SU-DHL-6 (cell line): ENCODE results near the gene NUP153.
A peak's percentile ranks its signal among the peaks of the same experiment; 100 is the strongest.
"Not testable (repeated sequence)": the region's sequence is repeated elsewhere in the genome, so short reads cannot be mapped to it uniquely, and the experiment has no call there.

Source experiments
- H2AFZ ChIP-seq: fragments of 200-600 bp; sonication (generic); 2 replicates; pipeline ENCODE4 v1.6.1; 2014; ENCODE audit warnings: low read depth, mild to moderate bottlenecking, moderate library complexity, mixed read lengths, antibody characterized with exemption, low read length; ENCODE audit not compliant: severe bottlenecking
- H3F3A ChIP-seq: fragments of 200-600 bp; shearing (Covaris generic); 2 replicates; pipeline ENCODE4 v1.6.0; 2016; ENCODE audit warnings: antibody characterized with exemption, mild to moderate bottlenecking; ENCODE audit not compliant: insufficient read depth
- H3K27ac ChIP-seq: fragments of 200-600 bp; sonication (generic); 2 replicates; pipeline ENCODE4 v1.5.1; 2016; ENCODE audit warnings: low read depth, mild to moderate bottlenecking, low read length, moderate library complexity, mixed read lengths
- H3K27me3 ChIP-seq: fragments of 200-600 bp; sonication (generic), shearing (Covaris generic); 2 replicates; pipeline ENCODE4 v1.6.0; 2014; ENCODE audit warnings: mild to moderate bottlenecking, low read length
- H3K36me3 ChIP-seq: fragments of 200-600 bp; sonication (generic); 2 replicates; pipeline ENCODE4 v1.6.1; 2014; ENCODE audit warnings: mild to moderate bottlenecking, low read length, mixed read lengths
- H3K4me2 ChIP-seq: fragments of 300-600, 200-600 bp; shearing (Covaris generic), sonication (generic); 2 replicates; pipeline ENCODE4 v1.6.0; 2014; ENCODE audit warnings: low read length, low read depth, mild to moderate bottlenecking; ENCODE audit not compliant: poor library complexity, severe bottlenecking
- H3K4me3 ChIP-seq: fragments of 200-600 bp; sonication (generic); 2 replicates; pipeline ENCODE4 v1.5.1; 2014; ENCODE audit warnings: antibody characterized with exemption, low read length, mild to moderate bottlenecking, mixed read lengths; ENCODE audit not compliant: insufficient read depth, poor library complexity, severe bottlenecking
- H3K79me2 ChIP-seq: fragments of 200-600 bp; sonication (generic); 2 replicates; pipeline ENCODE4 v1.6.1; 2014; ENCODE audit warnings: mild to moderate bottlenecking, low read length, moderate library complexity; ENCODE audit not compliant: insufficient read depth
- H3K9ac ChIP-seq: fragments of 200-600 bp; sonication (generic); 2 replicates; pipeline ENCODE4 v1.7.0; 2014; ENCODE audit warnings: mild to moderate bottlenecking, low read length
- H3K9me2 ChIP-seq: fragments of 200-600 bp; sonication (generic); replicated peaks from 2 replicates; pipeline ENCODE4 v1.6.1; 2014; ENCODE audit warnings: low read length; ENCODE audit not compliant: insufficient read depth
- H3K9me3 ChIP-seq: fragments of 200-600 bp; sonication (generic); 2 replicates; pipeline ENCODE4 v1.6.1; 2014; ENCODE audit warnings: low read length, mixed read lengths; ENCODE audit not compliant: insufficient read depth
- H4K20me1 ChIP-seq: fragments of 200-600 bp; sonication (generic); 2 replicates; pipeline ENCODE4 v1.6.1; 2014; ENCODE audit warnings: low read depth, mild to moderate bottlenecking, antibody characterized with exemption, low read length, moderate library complexity, mixed read lengths
- CTCF ChIP-seq: fragments of 200-600 bp; sonication (generic); IDR thresholded peaks from one replicate; pipeline ENCODE4 v1.5.1; 2017; ENCODE audit warnings: antibody characterized with exemption, mild to moderate bottlenecking, low read length, moderate library complexity; ENCODE audit not compliant: insufficient read depth, poor library complexity, severe bottlenecking
- EZH2phosphoT487 ChIP-seq: fragments of 200-600 bp; sonication (generic), shearing (Covaris generic); conservative IDR thresholded peaks from 2 replicates; pipeline ENCODE4 v1.6.1; 2018; ENCODE audit warnings: mild to moderate bottlenecking, antibody characterized with exemption, low read length, moderate library complexity, mixed read lengths

NUP153 gene

GRCh38 chr6:17706580-17707370 is at the start of gene NUP153:
Gene NUP153 (minus strand): TSS chr6:17706925. CDS start chr6:17706387, 538 bp downstream.
- peaks cover 38% of the 10 kb centered on the region for H3F3A ChIP-seq
- H3K4me3 ChIP-seq, result peak within 1 kb of the TSS; percentile 96
- peak within 1 kb of the TSS; percentile 99 for H3K4me2 ChIP-seq
- no peaks in the 10 kb centered on the region for H3K9me2 ChIP-seq
- no peaks in the 10 kb centered on the region for H3K27me3 ChIP-seq
- peak within 1 kb of the TSS; percentile 81 for H2AFZ ChIP-seq
- peak within 1 kb of the TSS; percentile 99 for H3K9ac ChIP-seq
- TF ChIP-seq EZH2phosphoT487 (no peak), CTCF (no peak)
- no peaks in the 10 kb centered on the region for H3K9me3 ChIP-seq
- H4K20me1 ChIP-seq, result peaks cover 11% of the 10 kb centered on the region
- H3K27ac ChIP-seq, result peak within 1 kb of the TSS; percentile 98
- H3K36me3 ChIP-seq, result peaks cover 4% of the 10 kb centered on the region; the same call in 1 of the 2 replicates
- H3K79me2 ChIP-seq, result peaks cover 57% of the 10 kb centered on the region

GRCh38 chr6:17754254-17754653 is 47.5 kb upstream of the NUP153 start:
- Histone ChIP-seq H3K79me2 (no peaks in the 10 kb centered on the region), H3K27me3 (no peaks in the 10 kb centered on the region), H3F3A (no peaks in the 10 kb centered on the region), H3K4me2 (no peak overlapping the region), H4K20me1 (no peaks in the 10 kb centered on the region), H3K4me3 (no peak overlapping the region), H3K9me2 (no peaks in the 10 kb centered on the region), H3K36me3 (no peaks in the 10 kb centered on the region), H3K9ac (no peak overlapping the region), H3K27ac (no peak overlapping the region), H2AFZ (no peak overlapping the region), H3K9me3 (no peaks in the 10 kb centered on the region)
- TF ChIP-seq CTCF (no peak), EZH2phosphoT487 (no peak)

GRCh38 chr6:17745324-17745723 is 38.6 kb upstream of the NUP153 start:
- not testable (repeated sequence) for H3K4me2 ChIP-seq, H3K9me2 ChIP-seq, H3K27ac ChIP-seq, H2AFZ ChIP-seq, H3K9ac ChIP-seq, H4K20me1 ChIP-seq, H3K4me3 ChIP-seq, H3K9me3 ChIP-seq, H3F3A ChIP-seq, H3K79me2 ChIP-seq, H3K36me3 ChIP-seq, H3K27me3 ChIP-seq

- not testable (repeated sequence) for H3K9me3 ChIP-seq, H3K4me3 ChIP-seq, H3K27me3 ChIP-seq, H3K9ac ChIP-seq, H3K4me2 ChIP-seq, H3K27ac ChIP-seq, H4K20me1 ChIP-seq, H3F3A ChIP-seq, H3K9me2 ChIP-seq, H2AFZ ChIP-seq, H3K36me3 ChIP-seq, H3K79me2 ChIP-seq
These were observed 38.1 kb upstream of the NUP153 start for GRCh38 chr6:17744757-17745308.
